Suprapubic skin (tissue), 4 donors: ENCODE measurements around the gene ATPAF1. TPM values are rescaled to one million over a fixed set of nuclear protein-coding genes. Genes with fewer than 3 reads are reported as not detected.

Source experiments
- DNase-seq, 2 donors: peaks; one replicate each; pipeline ENCODE4 v3.0.0-alpha.2; 2019; ENCODE audit warnings: low spot score in 2 of 2
- H3K27ac ChIP-seq: fragments of 200-600 bp; sonication (generic); one replicate; pipeline ENCODE4 v1.5.1; 2019
- H3K27me3 ChIP-seq: fragments of 200-600 bp; sonication (generic); one replicate; pipeline ENCODE4 v1.5.1; 2019
- H3K36me3 ChIP-seq: fragments of 200-600 bp; sonication (generic); one replicate; pipeline ENCODE4 v1.5.1; 2019
- H3K4me1 ChIP-seq: fragments of 200-600 bp; sonication (generic); one replicate; pipeline ENCODE4 v1.5.1; 2019
- H3K4me3 ChIP-seq: fragments of 200-600 bp; sonication (generic); one replicate; pipeline ENCODE4 v1.5.1; 2019; ENCODE audit warnings: mild to moderate bottlenecking
- H3K9me3 ChIP-seq: fragments of 200-600 bp; sonication (generic); one replicate; pipeline ENCODE4 v1.5.1; 2019
- EP300 ChIP-seq: sonication (generic); formaldehyde crosslinking; IDR thresholded peaks from one replicate; pipeline ENCODE4 v1.6.1; 2017; ENCODE audit warnings: antibody characterized with exemption
- POLR2A ChIP-seq, 2 donors: fragments of 450-650 bp; IDR thresholded peaks; one replicate each; pipeline ENCODE4 v1.6.1; 2017; ENCODE audit warnings: antibody characterized with exemption in 2 of 2, mild to moderate bottlenecking in 2 of 2, moderate library complexity in 2 of 2
- POLR2AphosphoS5 ChIP-seq, 3 donors: sonication (generic); formaldehyde crosslinking; IDR thresholded peaks; one replicate each; pipeline ENCODE4 v1.6.1; 2017; ENCODE audit warnings: antibody characterized with exemption in 3 of 3
- WGBS: methylation state at CpG from one replicate; pipeline ENCODE4 v1.1.5; 2018; 5-methylcytosine and 5-hydroxymethylcytosine counted together
- total RNA-seq, 4 donors: library from RNA; depleted of rRNA; stranded (reverse); fragments of >200 nt; gene quantifications; one replicate each; pipeline ENCODE4 v1.1.0, GENCODE V29; 2016
- TF ChIP-seq, protein P1 (sequence below), 2 donors: fragments of 200-600 bp in 1 of 2; fragments of 450-650 bp in 1 of 2; sonication (generic) in 1 of 2; IDR thresholded peaks; one replicate each; pipeline ENCODE4 v1.5.1; 2016 to 2019; ENCODE audit warnings: antibody characterized with exemption in 2 of 2, mild to moderate bottlenecking in 1 of 2, moderate library complexity in 1 of 2

ATPAF1 gene, protein sequence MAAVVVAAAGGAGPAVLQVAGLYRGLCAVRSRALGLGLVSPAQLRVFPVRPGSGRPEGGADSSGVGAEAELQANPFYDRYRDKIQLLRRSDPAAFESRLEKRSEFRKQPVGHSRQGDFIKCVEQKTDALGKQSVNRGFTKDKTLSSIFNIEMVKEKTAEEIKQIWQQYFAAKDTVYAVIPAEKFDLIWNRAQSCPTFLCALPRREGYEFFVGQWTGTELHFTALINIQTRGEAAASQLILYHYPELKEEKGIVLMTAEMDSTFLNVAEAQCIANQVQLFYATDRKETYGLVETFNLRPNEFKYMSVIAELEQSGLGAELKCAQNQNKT
- 10 to 100 TPM; 29.0 to 43.6 (median 30.9) TPM for total RNA-seq

DNA sequence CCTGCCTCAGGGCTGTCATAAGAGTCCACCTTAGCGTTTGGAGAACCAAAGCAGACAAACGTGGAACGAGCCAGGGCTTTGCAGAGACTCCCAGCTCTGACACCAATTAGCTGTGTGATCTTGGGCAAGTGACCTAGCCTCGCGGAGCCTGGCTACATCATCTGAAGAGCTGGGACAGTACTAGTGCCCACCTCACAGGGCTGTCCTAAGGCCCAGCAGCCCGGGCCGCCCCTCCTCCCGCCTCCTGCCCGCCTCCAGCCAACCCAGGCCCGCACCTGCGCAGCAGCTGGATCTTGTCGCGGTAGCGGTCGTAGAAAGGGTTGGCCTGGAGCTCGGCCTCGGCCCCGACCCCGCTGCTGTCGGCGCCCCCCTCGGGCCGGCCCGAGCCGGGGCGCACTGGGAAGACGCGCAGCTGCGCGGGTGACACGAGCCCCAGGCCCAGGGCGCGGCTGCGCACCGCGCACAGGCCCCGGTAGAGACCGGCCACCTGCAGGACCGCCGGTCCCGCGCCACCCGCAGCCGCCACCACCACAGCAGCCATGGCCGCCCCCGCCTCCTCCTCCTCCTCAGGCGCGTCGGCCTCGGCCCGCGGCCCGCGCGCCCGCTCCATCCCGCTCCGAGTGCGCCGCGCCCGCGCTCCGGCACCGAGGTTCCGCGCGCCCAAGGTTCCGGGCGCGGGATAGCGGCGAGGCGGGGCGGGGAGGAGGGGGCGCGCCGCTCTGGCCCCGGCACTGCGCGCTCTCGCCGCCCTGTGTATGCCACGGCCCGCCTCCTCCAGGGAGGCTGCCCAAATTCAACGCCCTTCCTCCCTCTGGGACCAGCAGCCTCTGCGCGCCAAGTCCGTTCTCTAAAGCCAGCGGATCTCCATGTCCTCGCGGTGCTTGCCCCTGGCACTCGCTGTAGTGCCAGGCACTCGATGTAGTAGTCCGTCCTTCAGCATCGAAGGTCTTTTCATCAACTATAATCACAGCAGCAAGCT lies at the start of gene ATPAF1:
Gene ATPAF1 (minus strand): TSS at position 583 of the 979 bp plus-strand sequence. CDS start 42 bp downstream, at position 541.
- TF ChIP-seq POLR2A (IDR thresholded peaks at IDR 0.05) (no peak), POLR2AphosphoS5 (IDR thresholded peaks at IDR 0.05) (no peak), EP300 (no peak)
- TF ChIP-seq, protein P1, sequence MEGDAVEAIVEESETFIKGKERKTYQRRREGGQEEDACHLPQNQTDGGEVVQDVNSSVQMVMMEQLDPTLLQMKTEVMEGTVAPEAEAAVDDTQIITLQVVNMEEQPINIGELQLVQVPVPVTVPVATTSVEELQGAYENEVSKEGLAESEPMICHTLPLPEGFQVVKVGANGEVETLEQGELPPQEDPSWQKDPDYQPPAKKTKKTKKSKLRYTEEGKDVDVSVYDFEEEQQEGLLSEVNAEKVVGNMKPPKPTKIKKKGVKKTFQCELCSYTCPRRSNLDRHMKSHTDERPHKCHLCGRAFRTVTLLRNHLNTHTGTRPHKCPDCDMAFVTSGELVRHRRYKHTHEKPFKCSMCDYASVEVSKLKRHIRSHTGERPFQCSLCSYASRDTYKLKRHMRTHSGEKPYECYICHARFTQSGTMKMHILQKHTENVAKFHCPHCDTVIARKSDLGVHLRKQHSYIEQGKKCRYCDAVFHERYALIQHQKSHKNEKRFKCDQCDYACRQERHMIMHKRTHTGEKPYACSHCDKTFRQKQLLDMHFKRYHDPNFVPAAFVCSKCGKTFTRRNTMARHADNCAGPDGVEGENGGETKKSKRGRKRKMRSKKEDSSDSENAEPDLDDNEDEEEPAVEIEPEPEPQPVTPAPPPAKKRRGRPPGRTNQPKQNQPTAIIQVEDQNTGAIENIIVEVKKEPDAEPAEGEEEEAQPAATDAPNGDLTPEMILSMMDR (IDR thresholded peaks at IDR 0.05): no peak
- H3K4me3 ChIP-seq: peak within 1 kb of the TSS; percentile 97
- 1% methylated on average over 27 of the region's 96 CpGs for WGBS
- H3K27me3 ChIP-seq: no peaks in the 10 kb centered on the region
- H3K9me3 ChIP-seq: no peaks in the 10 kb centered on the region
- H3K36me3 ChIP-seq: peaks cover 19% of the 10 kb centered on the region
- peaks cover 27% of the 10 kb centered on the region for H3K4me1 ChIP-seq
- peak; percentile 82 to 86 for DNase-seq
- H3K27ac ChIP-seq: peak within 1 kb of the TSS; percentile 83

DNA sequence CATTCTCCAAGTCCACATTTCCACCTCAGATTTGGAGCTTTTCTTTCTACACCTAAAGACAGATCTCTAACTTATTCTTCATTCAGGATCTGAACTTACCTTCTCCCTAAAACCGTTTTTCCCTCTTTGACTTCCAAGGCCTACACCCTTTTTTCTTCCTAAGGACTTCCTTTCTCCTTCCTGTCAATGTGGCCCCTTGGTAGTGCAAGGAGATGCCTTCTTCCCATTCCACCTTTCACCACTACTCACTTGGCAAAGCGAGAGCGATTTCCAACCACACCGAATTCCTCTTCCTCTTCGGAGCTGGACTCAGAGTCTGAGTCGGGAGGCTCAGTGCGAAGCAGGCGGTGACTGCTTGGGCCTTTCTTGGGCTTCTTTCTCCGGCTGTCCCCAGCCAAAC lies 49.5 kb upstream of the ATPAF1 start:
- peak overlapping the region; percentile 99 for H3K4me3 ChIP-seq
- peaks cover 43% of the 10 kb centered on the region for H3K4me1 ChIP-seq
- 66% methylated on average over 9 of the region's 9 CpGs for WGBS
- H3K36me3 ChIP-seq: peaks cover 24% of the 10 kb centered on the region
- DNase-seq: no peak
- TF ChIP-seq, protein P1 (IDR thresholded peaks at IDR 0.05): no peak
- no peaks in the 10 kb centered on the region for H3K27me3 ChIP-seq
- H3K27ac ChIP-seq: no peak overlapping the region
- no peaks in the 10 kb centered on the region for H3K9me3 ChIP-seq

DNA sequence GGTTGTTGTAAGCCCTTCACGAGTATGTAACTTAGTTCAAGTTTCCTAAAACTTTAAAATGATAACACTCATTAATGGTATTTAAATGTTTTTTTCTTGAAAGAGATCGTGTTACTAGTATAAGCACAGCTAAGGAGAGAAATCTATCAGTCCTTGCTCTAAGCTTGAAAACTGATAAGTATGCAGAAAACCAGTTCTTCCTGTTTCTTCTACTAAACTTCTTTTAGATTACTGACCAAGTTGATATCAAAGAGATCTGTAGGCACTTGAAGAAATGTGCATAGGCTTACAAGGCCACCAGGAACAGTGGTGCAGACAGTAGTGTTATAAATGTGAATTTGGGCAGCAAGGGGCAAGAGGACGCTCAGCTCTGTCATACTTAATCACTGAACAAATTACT lies 46.8 kb upstream of the ATPAF1 start:
- 53% methylated on average over 3 of the region's 3 CpGs for WGBS

GRCh38 chr1:46708121-46708520 lies 40.0 kb upstream of the ATPAF1 start:
- H3K36me3 ChIP-seq: peaks cover 70% of the 10 kb centered on the region

More for the DNA sequence above, 46.8 kb upstream of the ATPAF1 start:
- no peaks in the 10 kb centered on the region for H3K9me3 ChIP-seq
- DNase-seq: no peak
- no peak overlapping the region for H3K27ac ChIP-seq
- H3K36me3 ChIP-seq: peaks cover 33% of the 10 kb centered on the region
- peaks cover 43% of the 10 kb centered on the region for H3K4me1 ChIP-seq
- no peak overlapping the region for H3K4me3 ChIP-seq
- H3K27me3 ChIP-seq: no peaks in the 10 kb centered on the region
- TF ChIP-seq POLR2A (IDR thresholded peaks at IDR 0.05): no peak
- TF ChIP-seq, protein P1 (IDR thresholded peaks at IDR 0.05): no peak
- no peak for TF ChIP-seq POLR2AphosphoS5 (IDR thresholded peaks at IDR 0.05)
- no peak for TF ChIP-seq EP300

More at GRCh38 chr1:46708121-46708520, 40.0 kb upstream of the ATPAF1 start:
- no peak for DNase-seq
- Histone ChIP-seq H3K27me3 (no peaks in the 10 kb centered on the region), H3K9me3 (no peaks in the 10 kb centered on the region), H3K27ac (no peak overlapping the region), H3K4me3 (no peak overlapping the region), H3K4me1 (no peaks in the 10 kb centered on the region)
- 100% methylated on average over 1 of the region's 1 CpG for WGBS
- TF ChIP-seq, protein P1 (IDR thresholded peaks at IDR 0.05): no peak
- TF ChIP-seq EP300: no peak
- TF ChIP-seq POLR2AphosphoS5 (IDR thresholded peaks at IDR 0.05): no peak
- no peak for TF ChIP-seq POLR2A (IDR thresholded peaks at IDR 0.05)
